ENCODE results near the gene CFAP206. TPM values are rescaled to one million over a fixed set of nuclear protein-coding genes. Genes with fewer than 3 reads are reported as not detected.

CFAP206 gene
- total and polyA plus RNA-seq, 2 donors (not counting 1 experiment from before 2014, with no cell fraction given): not detected

DNA sequence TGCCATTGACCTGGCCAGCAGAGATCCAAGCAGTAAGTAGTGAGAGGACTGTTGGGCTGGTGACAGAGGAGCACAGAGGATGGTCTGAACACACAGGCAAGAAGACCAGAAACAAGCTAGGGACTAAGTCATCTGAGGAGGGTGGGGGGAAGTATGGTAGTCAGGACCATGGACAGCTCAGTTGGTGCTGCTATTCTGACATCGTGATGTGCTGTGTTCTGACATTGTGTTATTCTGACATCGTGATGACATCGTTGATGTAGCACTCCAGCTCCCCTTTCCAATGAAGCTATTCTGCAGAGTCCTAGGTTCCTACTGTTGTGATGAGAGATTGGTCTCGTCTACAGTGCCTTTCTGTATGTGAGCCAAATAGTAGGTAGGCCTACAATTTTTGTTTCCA is 28.7 kb downstream of the CFAP206 start:
- intact Hi-C loops (cut with micrococcal nuclease): no loop called here
- H3K27me3 ChIP-seq (replicated peaks in 1 of 4; ENCODE audit: control extremely low read depth in 1 of 4, control insufficient read depth in 3 of 4, insufficient read depth in 4 of 4, low read length in 3 of 4): no peaks in the 10 kb centered on the region
- Mint-ChIP-seq H3K27me3 (peaks cover 8% of the 10 kb centered on the region), H3K4me3 (no peak overlapping the region), H3K4me1 (no peaks in the 10 kb centered on the region), H3K9me3 (ENCODE audit: insufficient read depth) (no peaks in the 10 kb centered on the region), H3K27ac (no peak overlapping the region)
- no peak overlapping the region for H3K4me3 ChIP-seq (ENCODE audit: control extremely low read depth in 1 of 5, extremely low read depth in 1 of 5, insufficient read depth in 1 of 5, low read depth in 2 of 5, low read length in 4 of 5)
- no peaks in the 10 kb centered on the region for H3K36me3 ChIP-seq (replicated peaks in 1 of 2; ENCODE audit: control extremely low read depth in 1 of 2, control insufficient read depth in 1 of 2, extremely low read depth in 1 of 2, insufficient read depth in 2 of 2, low read length in 1 of 2)
- peak; percentile 61 for DNase-seq
- no peaks in the 10 kb centered on the region for H3K79me2 ChIP-seq (ENCODE audit: control insufficient read depth, insufficient read depth, low read length)
- H3K9me3 ChIP-seq (ENCODE audit: control extremely low read depth in 1 of 3, control insufficient read depth in 2 of 3, insufficient read depth in 1 of 3, low read length in 2 of 3): peaks cover 0 to 7% (median 1%) of the 10 kb centered on the region in 3 donors
- no peak overlapping the region for H2AFZ ChIP-seq (ENCODE audit: insufficient read depth, low read depth, low read length, poor library complexity, severe bottlenecking)
- ATAC-seq (ENCODE audit: low read depth): peak; percentile 41
- no peak overlapping the region for H3K27ac ChIP-seq (ENCODE audit: low read length in 2 of 2)
- H3K9ac ChIP-seq (ENCODE audit: low read length): no peak overlapping the region
- POLR2A ChIA-PET: interaction anchor here (0.6 kb wide), 1 partner anchor 1607 kb away, joined by 5 read pairs; no protein-coding TSS in a partner anchor
- CTCF ChIA-PET: interaction anchor here (0.6 kb wide), 1 partner anchor 370 kb away, joined by 3 read pairs; no protein-coding TSS in a partner anchor
- 0% methylated on average over 1 of the region's 4 CpGs for WGBS (ENCODE audit: insufficient coverage)
- no peaks in the 10 kb centered on the region for H4K20me1 ChIP-seq (ENCODE audit: control insufficient read depth, insufficient read depth, low read length, poor library complexity, severe bottlenecking)
- no peak for TF ChIP-seq EZH2 (IDR thresholded peaks at IDR 0.05; ENCODE audit: borderline replicate concordance, insufficient read depth, low read depth, low read length, poor library complexity, severe bottlenecking)
- TF ChIP-seq, protein P1, sequence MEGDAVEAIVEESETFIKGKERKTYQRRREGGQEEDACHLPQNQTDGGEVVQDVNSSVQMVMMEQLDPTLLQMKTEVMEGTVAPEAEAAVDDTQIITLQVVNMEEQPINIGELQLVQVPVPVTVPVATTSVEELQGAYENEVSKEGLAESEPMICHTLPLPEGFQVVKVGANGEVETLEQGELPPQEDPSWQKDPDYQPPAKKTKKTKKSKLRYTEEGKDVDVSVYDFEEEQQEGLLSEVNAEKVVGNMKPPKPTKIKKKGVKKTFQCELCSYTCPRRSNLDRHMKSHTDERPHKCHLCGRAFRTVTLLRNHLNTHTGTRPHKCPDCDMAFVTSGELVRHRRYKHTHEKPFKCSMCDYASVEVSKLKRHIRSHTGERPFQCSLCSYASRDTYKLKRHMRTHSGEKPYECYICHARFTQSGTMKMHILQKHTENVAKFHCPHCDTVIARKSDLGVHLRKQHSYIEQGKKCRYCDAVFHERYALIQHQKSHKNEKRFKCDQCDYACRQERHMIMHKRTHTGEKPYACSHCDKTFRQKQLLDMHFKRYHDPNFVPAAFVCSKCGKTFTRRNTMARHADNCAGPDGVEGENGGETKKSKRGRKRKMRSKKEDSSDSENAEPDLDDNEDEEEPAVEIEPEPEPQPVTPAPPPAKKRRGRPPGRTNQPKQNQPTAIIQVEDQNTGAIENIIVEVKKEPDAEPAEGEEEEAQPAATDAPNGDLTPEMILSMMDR (IDR thresholded peaks at IDR 0.05): no peak
- H3K4me1 ChIP-seq (ENCODE audit: control insufficient read depth in 2 of 2, insufficient read depth in 2 of 2, low read length in 2 of 2): no peaks in the 10 kb centered on the region
- no peak overlapping the region for H3K4me2 ChIP-seq (replicated peaks; ENCODE audit: low read depth, low read length, poor library complexity, severe bottlenecking)

GRCh38 chr6:87441711-87442110 is 33.9 kb downstream of the CFAP206 start:
- Histone ChIP-seq H3K27me3 (replicated peaks in 1 of 4; ENCODE audit: control extremely low read depth in 1 of 4, control insufficient read depth in 3 of 4, insufficient read depth in 4 of 4, low read length in 3 of 4) (peaks cover 0 to 6% (median 1%) of the 10 kb centered on the region in 4 experiments), H3K4me2 (replicated peaks; ENCODE audit: low read depth, low read length, poor library complexity, severe bottlenecking) (no peak overlapping the region), H4K20me1 (ENCODE audit: control insufficient read depth, insufficient read depth, low read length, poor library complexity, severe bottlenecking) (no peaks in the 10 kb centered on the region), H2AFZ (ENCODE audit: insufficient read depth, low read depth, low read length, poor library complexity, severe bottlenecking) (no peak overlapping the region), H3K27ac (ENCODE audit: low read length in 2 of 2) (no peak overlapping the region), H3K9ac (ENCODE audit: low read length) (no peak overlapping the region), H3K4me1 (ENCODE audit: control insufficient read depth in 2 of 2, insufficient read depth in 2 of 2, low read length in 2 of 2) (no peaks in the 10 kb centered on the region), H3K36me3 (replicated peaks in 1 of 2; ENCODE audit: control extremely low read depth in 1 of 2, control insufficient read depth in 1 of 2, extremely low read depth in 1 of 2, insufficient read depth in 2 of 2, low read length in 1 of 2) (no peaks in the 10 kb centered on the region), H3K9me3 (ENCODE audit: control extremely low read depth in 1 of 3, control insufficient read depth in 2 of 3, insufficient read depth in 1 of 3, low read length in 2 of 3) (no peaks in the 10 kb centered on the region), H3K79me2 (ENCODE audit: control insufficient read depth, insufficient read depth, low read length) (no peaks in the 10 kb centered on the region), H3K4me3 (ENCODE audit: control extremely low read depth in 1 of 5, extremely low read depth in 1 of 5, insufficient read depth in 1 of 5, low read depth in 2 of 5, low read length in 4 of 5) (no peak overlapping the region)
- DNase-seq (no peak), ATAC-seq (ENCODE audit: low read depth) (no peak)
- ChIA-PET CTCF (no interaction called here), POLR2A (no interaction called here)
- intact Hi-C loops (cut with micrococcal nuclease): no loop called here
- H3K4me1 Mint-ChIP-seq: no peaks in the 10 kb centered on the region
- peaks cover 2% of the 10 kb centered on the region for H3K9me3 Mint-ChIP-seq (ENCODE audit: insufficient read depth)
- 81% methylated on average over 4 of the region's 5 CpGs for WGBS (ENCODE audit: insufficient coverage)
- no peak overlapping the region for H3K4me3 Mint-ChIP-seq
- no peak for TF ChIP-seq EZH2 (IDR thresholded peaks at IDR 0.05; ENCODE audit: borderline replicate concordance, insufficient read depth, low read depth, low read length, poor library complexity, severe bottlenecking)
- TF ChIP-seq, protein P1 (IDR thresholded peaks at IDR 0.05): no peak
- H3K27me3 Mint-ChIP-seq: peaks cover 19% of the 10 kb centered on the region
- no peak overlapping the region for H3K27ac Mint-ChIP-seq
